Adipocyte (in vitro differentiated cells): ENCODE measurements around the gene LAMB1.

ENCODE experiments used
- DNase-seq: peaks from one replicate; pipeline ENCODE4 v3.0.0-alpha.2; 2015; ENCODE audit warnings: low read depth
- H3K27me3 ChIP-seq: replicated peaks from 2 replicates; pipeline ENCODE4 v1.7.0; 2013; ENCODE audit warnings: mild to moderate bottlenecking, low read length, moderate library complexity; ENCODE audit not compliant: control insufficient read depth, insufficient read depth
- H3K36me3 ChIP-seq: 2 replicates; pipeline ENCODE4 v1.7.0; 2013; ENCODE audit warnings: low read length, mild to moderate bottlenecking, moderate library complexity; ENCODE audit not compliant: control insufficient read depth, insufficient read depth, severe bottlenecking
- H3K4me1 ChIP-seq: 2 replicates; pipeline ENCODE4 v1.7.0; 2013; ENCODE audit warnings: mild to moderate bottlenecking, low read length, moderate library complexity; ENCODE audit not compliant: control insufficient read depth, insufficient read depth
- H3K4me3 ChIP-seq: 2 replicates; pipeline ENCODE4 v1.7.0; 2013; ENCODE audit warnings: mild to moderate bottlenecking, low read length, moderate library complexity
- H3K9ac ChIP-seq: 2 replicates; pipeline ENCODE4 v1.7.0; 2013; ENCODE audit warnings: mild to moderate bottlenecking, low read length, moderate library complexity
- H3K9me3 ChIP-seq: 2 replicates; pipeline ENCODE4 v1.7.0; 2013; ENCODE audit warnings: mild to moderate bottlenecking, low read length, moderate library complexity; ENCODE audit not compliant: control insufficient read depth

LAMB1 gene

DNA sequence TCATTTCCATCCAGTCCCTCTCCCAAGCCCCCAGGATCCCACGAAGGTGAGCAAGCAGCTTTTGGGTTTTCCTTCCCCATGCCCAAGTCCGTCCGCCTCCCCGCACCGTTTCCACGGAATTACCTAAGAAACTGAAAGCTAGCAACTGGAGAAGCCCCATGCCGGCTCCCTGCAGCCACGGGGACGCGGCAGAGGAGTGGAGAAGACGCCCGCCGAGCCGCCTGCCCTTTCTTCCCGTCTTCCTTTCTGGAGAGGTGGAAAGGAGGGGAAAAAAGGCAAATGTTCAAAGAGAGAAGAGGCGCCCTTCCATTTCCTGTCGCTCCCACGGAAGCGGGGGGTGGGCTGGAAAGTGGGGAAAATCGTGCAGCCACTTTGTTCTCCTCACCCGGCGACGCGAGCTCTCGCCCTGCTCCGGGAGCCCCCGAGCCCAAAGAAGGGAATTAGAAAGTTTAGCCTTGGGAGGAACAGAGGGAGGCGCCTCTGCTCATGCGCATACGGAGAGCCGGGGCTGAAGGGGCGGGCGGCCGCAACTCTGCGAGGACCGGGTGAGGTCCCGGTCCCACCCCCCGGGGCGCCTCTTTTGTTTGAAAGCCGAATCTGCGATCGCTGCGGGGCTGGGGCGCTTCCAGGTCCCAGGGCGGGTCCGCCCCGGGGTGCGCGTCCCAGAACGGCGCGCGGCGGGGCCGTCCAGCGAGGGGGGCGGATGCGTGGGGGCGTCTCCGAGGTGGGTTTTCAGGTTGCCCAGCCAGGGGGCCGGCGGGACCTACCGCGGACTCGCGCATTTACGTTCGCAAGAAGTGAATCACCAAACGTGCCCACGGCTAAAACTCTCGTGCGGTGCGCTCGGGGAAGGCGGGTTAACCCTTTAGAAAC, at the start of gene LAMB1:
TSS of gene LAMB1 (minus strand) at position 436 of the 873 bp plus-strand sequence. CDS start at position 160, 276 bp downstream.
- Histone ChIP-seq H3K9me3 (no peaks in the 10 kb centered on the region), H3K9ac (peak within 1 kb of the TSS; percentile 96), H3K27me3 (no peaks in the 10 kb centered on the region), H3K36me3 (peaks cover 23% of the 10 kb centered on the region), H3K4me1 (peaks cover 42% of the 10 kb centered on the region), H3K4me3 (peak within 1 kb of the TSS; percentile 94)
- DNase-seq, result peak; percentile 89

DNA sequence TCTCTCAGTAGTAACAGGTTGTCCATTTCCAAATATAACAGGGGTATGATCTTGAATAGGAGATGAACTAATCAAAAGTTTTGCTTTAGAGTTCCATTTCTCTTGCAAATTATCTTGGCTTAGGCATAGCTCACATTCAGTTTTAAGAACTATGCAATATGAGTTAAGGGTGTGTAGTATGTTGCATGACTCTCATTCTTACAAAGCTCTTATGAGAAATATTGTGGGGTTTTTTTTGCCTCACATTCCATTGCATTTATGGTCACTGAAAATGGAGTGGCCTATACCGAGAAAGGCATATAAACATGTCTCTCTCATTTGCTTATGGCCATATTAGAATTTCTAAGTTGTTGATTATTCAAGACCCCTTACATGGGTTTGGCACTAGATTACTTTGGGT, 48.5 kb upstream of the LAMB1 start:
- H3K9ac ChIP-seq, result no peak overlapping the region

DNA sequence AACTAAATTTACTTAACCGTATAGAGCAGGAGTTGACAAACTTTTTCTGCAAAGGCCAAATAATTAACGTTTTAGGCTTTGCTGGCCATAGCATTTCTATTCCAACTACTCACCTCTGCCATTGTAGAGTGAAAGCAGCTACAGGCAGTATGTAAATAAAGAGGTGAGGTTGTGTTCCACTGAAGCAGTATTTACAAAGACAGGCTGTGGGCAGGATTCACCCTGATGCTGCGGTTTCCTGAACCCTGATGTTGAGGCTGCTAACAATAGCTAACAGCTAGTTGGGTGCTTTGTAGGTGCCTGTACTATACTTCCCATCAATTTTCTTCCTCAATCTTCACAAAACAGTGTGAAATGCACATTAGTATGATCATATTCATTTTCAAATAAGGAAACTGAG, 47.0 kb upstream of the LAMB1 start:
- no peak for DNase-seq
- H3K36me3 ChIP-seq, result no peaks in the 10 kb centered on the region
- no peaks in the 10 kb centered on the region for H3K9me3 ChIP-seq
- H3K4me1 ChIP-seq, result peaks cover 16% of the 10 kb centered on the region
- no peaks in the 10 kb centered on the region for H3K27me3 ChIP-seq
- no peak overlapping the region for H3K9ac ChIP-seq
- no peak overlapping the region for H3K4me3 ChIP-seq

More for the DNA sequence above, 48.5 kb upstream of the LAMB1 start:
- no peaks in the 10 kb centered on the region for H3K27me3 ChIP-seq
- peaks cover 5% of the 10 kb centered on the region for H3K4me1 ChIP-seq
- no peaks in the 10 kb centered on the region for H3K36me3 ChIP-seq
- H3K4me3 ChIP-seq, result no peak overlapping the region
- peak; percentile 77 for DNase-seq
- H3K9me3 ChIP-seq, result no peaks in the 10 kb centered on the region

DNA sequence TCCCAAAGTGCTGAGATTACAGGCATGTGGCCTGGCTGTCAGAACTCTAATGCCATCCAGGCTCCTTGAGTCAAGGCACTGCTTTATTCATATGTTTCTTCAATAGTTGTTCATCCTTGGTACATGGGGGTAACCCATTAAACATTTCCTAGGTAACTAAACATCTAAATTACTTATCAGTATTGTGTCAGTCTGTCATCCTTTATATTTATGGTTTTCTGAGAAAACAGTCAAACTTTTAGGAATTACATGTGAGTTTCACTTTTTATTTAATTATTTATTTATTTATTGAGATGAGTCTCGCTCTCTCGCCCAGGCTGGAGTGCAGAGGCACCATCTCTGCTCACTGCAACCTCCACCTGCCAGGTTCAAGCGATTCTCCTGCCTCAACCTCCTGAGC, 45.5 kb upstream of the LAMB1 start:
- H3K36me3 ChIP-seq, result no peaks in the 10 kb centered on the region
- no peak overlapping the region for H3K9ac ChIP-seq
- H3K9me3 ChIP-seq, result no peaks in the 10 kb centered on the region
- peaks cover 19% of the 10 kb centered on the region for H3K4me1 ChIP-seq
- H3K4me3 ChIP-seq, result no peak overlapping the region
- DNase-seq, result no peak
- no peaks in the 10 kb centered on the region for H3K27me3 ChIP-seq

DNA sequence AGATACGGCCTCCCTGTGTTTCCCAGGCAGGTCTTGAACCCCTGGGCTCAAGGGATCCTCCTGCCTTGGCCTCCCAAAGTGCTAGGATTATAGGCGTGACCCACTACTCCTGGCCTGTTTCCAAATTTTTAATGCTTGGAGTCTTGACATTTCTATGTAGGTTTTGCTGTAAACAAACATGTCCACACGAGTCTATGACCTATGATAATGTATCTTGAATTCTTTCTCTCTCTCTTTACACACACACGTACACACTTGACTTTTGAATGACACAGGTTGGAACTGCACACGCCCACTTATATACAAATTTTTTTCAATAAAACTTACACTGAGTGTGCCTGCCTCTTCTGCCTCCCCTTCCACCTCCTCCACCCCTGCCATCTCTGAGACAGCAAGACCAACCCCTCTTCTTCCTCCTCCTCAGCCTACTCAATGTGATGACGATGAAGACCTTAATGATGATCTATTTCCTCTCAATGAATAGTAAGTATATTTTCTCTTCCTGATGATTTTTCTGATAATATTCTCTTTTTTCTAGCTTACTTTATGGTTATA, 44.1 kb upstream of the LAMB1 start:
- H3K27me3 ChIP-seq, result no peaks in the 10 kb centered on the region
- H3K4me1 ChIP-seq, result peaks cover 19% of the 10 kb centered on the region
- H3K9ac ChIP-seq, result no peak overlapping the region
- no peak overlapping the region for H3K4me3 ChIP-seq
- no peak for DNase-seq
- no peaks in the 10 kb centered on the region for H3K9me3 ChIP-seq
- no peaks in the 10 kb centered on the region for H3K36me3 ChIP-seq

DNA sequence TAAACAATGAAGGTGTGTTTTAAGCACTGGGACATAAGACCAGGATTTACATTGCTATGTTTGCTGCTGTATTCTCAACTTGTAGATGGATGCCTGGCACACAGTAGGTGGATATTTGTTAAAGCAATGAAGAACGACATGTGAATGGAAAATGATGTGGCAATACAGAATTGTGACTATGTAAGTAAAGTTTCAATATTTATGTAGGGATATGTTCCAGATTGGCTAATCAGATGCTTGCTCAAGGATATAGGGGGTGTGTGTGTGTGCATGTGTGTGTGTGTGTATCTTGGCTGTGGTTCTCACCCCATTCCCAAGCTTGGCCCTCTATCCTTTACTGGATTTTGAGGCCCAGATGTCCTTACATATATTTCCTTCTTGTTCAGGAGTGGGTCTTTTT, 42.7 kb upstream of the LAMB1 start:
- Histone ChIP-seq H3K4me3 (no peak overlapping the region), H3K9ac (no peak overlapping the region), H3K36me3 (no peaks in the 10 kb centered on the region), H3K9me3 (no peaks in the 10 kb centered on the region), H3K27me3 (no peaks in the 10 kb centered on the region), H3K4me1 (peaks cover 14% of the 10 kb centered on the region)
- peak; percentile 79 for DNase-seq

DNA sequence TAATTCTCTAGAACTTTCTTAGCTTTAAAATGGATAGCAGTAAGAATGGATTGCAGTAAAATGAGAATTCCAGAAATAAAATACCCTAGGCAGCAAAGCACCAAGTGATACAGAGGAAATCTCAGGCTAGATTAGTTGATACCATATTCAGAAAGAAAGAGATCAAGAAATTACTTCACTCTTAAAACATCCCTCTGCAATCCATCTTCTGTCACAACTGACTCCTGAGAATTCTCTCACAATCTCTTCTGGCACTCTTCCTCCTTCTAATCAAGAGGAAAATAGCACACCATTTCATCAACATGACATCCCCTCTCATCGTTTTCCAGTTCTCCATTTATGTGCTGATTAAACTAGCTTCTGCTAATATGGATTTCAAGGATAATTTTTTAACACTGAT, 42.2 kb upstream of the LAMB1 start:
- Histone ChIP-seq H3K36me3 (no peaks in the 10 kb centered on the region), H3K9ac (no peak overlapping the region), H3K9me3 (no peaks in the 10 kb centered on the region), H3K27me3 (no peaks in the 10 kb centered on the region), H3K4me3 (no peak overlapping the region), H3K4me1 (peaks cover 14% of the 10 kb centered on the region)
- peak; percentile 82 for DNase-seq

DNA sequence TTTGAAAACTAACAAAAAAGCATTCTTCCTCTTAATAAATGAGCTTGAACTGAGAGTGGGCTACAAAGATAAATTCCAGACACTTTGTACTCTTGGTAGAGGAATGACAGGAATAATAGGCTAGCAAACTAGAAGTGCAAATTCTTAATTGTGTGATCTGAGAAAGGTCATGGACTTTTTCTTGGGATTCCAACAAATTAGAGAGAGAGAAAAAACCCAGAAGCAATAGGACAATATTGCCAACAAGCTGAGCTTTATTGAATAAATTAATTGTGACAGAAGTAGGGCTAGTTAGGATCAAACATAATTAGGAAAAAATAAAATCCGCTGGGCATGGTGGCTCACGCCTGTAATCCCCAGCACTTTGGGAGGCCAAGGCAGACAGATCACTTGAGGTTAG, 41.4 kb upstream of the LAMB1 start:
- Histone ChIP-seq H3K4me1 (peaks cover 14% of the 10 kb centered on the region), H3K9ac (no peak overlapping the region), H3K9me3 (no peaks in the 10 kb centered on the region), H3K27me3 (no peaks in the 10 kb centered on the region), H3K4me3 (no peak overlapping the region), H3K36me3 (no peaks in the 10 kb centered on the region)
- DNase-seq, result no peak

DNA sequence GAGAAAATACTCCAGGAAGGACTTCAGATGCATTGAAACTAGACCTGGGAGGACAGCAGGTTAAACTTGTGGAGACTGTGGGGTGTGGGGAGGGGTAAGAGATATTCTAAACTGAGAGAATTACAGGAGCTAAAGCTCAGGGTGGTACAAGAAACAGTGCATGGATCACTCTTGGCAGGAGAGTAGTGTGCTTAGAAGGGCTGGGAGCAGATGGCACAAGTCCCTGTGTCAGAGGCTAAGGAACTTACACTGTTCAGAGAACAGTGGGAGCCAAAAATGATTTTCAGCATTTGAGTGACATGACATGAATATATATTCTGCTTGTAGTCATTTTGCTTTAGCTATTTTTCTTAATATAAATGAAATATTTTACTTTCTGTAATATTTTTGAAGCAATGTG, 36.0 kb upstream of the LAMB1 start:
- Histone ChIP-seq H3K4me1 (peaks cover 6% of the 10 kb centered on the region), H3K4me3 (no peak overlapping the region), H3K36me3 (no peaks in the 10 kb centered on the region), H3K9ac (no peak overlapping the region), H3K9me3 (no peaks in the 10 kb centered on the region), H3K27me3 (no peaks in the 10 kb centered on the region)
- no peak for DNase-seq

DNA sequence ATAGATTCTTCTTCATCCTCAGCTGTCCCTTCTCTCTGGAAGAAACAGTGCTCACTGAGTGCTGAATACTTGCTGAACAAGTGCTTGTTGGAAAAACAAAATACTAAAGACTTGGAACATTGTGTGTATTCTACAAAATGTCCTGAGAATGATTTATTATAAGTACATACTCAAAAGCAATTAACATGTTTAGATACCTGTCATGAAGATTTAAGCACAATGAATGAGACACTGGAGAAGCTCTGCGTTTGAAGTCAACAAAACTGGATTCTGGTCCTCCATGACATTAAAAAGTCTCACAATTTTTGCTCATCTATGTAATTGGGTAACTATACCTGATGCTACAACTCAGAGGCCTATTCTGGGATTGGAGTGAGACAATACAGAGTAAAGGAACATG, 34.8 kb upstream of the LAMB1 start:
- no peaks in the 10 kb centered on the region for H3K27me3 ChIP-seq

DNA sequence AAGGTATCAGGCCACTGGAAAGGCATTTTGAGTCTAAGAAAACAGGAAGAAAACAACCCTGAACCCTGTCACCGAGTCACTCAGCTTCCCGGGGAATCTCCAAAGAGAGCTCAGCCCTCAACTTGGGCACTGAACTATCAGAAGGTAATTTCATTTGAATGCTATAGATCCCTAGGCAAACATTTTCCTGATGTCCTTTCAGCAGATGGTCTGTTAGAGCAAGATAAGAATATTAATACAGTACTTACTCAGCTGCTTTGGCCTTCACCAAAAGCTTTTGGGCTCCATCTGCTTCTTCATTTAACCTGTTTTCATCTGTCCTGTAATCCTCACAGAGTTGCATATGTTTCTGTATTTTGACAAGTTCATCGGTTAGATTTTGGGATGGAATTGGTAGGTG, 34.2 kb upstream of the LAMB1 start:
- DNase-seq, result no peak
- Histone ChIP-seq H3K9me3 (no peaks in the 10 kb centered on the region), H3K4me3 (no peak overlapping the region), H3K27me3 (no peaks in the 10 kb centered on the region), H3K36me3 (no peaks in the 10 kb centered on the region), H3K9ac (no peak overlapping the region), H3K4me1 (peaks cover 6% of the 10 kb centered on the region)

More for the DNA sequence above, 34.8 kb upstream of the LAMB1 start:
- no peaks in the 10 kb centered on the region for H3K9me3 ChIP-seq
- peaks cover 6% of the 10 kb centered on the region for H3K4me1 ChIP-seq
- H3K36me3 ChIP-seq, result no peaks in the 10 kb centered on the region
- DNase-seq, result no peak
- H3K9ac ChIP-seq, result no peak overlapping the region
- H3K4me3 ChIP-seq, result no peak overlapping the region
